T47D (cell line): ENCODE data around the gene LTV1.
"Not testable (repeated sequence)": the region's sequence is repeated elsewhere in the genome, so short reads cannot be mapped to it uniquely, and the experiment has no call there.

Experiments used
- DNase-seq, 2 experiments: peaks; one replicate each; pipeline versions ENCODE4 v3.0.0 to v3.0.0-alpha.2; 2011 to 2012; ENCODE audit warnings: low read depth in 1 of 2, low spot score in 1 of 2
- JUND ChIP-seq: IDR thresholded peaks from 2 replicates; pipeline ENCODE4 v1.6.1; 2012; ENCODE audit warnings: low read depth
- in situ Hi-C: cut with HindIII; loops from 2 replicates; pipeline ENCODE4 v1.10.0; 2016; ENCODE audit warnings: low sequenced_read_pairs, low pct_unique_long_range_greater_than_20kb

The LTV1 gene

DNA sequence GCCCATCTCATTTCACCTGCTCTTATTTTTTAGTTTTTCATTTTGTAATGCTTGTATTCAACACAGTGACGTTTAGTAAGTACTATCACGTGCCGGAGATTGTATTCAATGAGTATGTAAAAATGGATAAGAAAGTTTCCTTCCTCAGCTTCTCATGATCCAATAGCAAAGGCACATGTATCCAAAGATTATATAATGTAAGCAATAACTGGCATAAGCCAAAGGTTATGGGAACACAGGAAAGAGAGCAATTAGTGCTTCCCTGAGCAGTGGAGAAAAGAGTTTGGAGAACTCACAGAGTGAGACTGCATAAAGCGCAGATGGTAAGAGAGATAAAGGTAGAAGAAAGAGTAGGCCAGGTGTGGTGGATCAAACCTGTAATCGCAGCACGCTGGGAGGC is 21.8 kb upstream of the LTV1 start:
- TF ChIP-seq JUND: no peak
- DNase-seq: no peak
- in situ Hi-C loops: no loop called here

DNA sequence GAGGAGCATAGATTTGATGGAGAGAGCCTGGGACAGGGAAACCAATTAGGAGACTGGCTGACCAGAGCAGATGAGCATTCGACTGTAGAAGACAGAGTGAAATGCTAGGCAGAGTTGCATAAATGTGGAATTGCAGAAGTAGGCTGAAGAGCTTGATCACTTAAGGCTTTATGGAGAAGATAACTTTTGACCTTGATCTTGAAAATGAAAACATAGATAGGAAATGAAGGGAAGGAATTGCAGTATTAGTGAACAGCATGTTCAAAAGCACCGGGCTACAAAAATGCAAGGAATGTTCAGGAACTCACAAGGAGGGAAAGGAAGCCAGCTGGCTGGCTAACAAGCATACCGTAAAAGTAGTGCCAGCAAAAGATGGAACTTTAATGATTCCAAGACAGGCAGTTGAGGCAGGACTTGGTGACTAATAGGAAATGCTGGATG is 20.5 kb upstream of the LTV1 start:
- no peak for DNase-seq
- TF ChIP-seq JUND: no peak
- in situ Hi-C loops: no loop called here

DNA sequence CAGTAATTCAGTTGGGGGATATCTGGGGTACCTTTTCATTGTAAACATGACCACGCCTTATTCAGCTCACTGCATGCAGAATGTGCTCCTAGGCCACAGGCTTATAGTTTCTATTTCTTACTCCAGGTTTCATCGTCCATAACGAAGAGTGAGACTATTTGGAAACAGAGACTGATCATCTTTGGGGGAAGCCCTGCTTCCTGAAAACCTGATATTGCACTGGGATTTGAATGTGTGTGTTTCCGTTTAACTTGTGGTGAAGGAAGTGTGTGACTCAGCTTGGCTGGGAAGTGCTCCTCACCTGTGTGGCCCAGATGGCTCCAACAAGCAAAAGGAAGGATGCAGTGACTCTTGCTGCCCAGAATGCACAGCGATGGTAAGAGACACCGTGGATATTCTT is 19.6 kb upstream of the LTV1 start:
- in situ Hi-C loops: no loop called here
- no peak for TF ChIP-seq JUND
- DNase-seq: no peak

DNA sequence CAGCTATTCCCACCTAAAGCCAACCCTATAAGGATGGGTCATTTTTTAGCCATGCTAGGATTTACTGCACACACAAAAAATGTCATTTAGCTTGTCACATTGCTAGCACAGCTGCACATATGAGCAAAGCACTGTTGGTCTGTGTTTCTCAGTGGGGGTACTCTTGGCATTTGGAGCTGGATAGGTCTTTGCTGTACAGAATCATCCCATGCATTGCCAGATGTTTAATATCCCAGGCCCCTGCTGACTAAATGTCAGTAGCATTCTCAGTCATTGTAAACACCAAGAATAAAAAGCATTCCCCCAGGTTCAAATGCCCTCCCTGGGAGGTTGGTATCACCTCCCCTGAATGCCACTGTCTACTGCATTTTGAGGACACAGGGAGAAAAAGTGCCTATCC is 14.6 kb upstream of the LTV1 start:
- no peak for DNase-seq
- in situ Hi-C loops: no loop called here
- no peak for TF ChIP-seq JUND

DNA sequence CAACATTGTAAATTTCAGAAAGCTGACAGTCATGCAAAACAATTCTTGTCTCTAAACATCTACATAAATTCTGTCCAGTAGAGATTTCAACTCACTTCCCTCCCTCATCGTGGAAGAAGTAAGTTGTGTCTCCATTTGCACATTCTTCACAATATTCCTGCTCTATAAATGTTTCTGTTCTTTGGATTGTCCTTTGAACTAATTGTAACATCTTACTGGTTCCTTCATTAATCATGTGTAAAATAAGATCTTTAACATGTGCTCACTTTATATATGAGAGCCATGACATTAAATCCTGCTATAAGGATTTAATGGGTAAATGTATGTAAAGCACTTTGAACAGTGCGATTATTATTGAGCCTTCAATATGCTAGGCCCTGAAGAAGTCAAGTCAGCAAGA is 7.0 kb upstream of the LTV1 start:
- no peak for TF ChIP-seq JUND
- in situ Hi-C loops: no loop called here
- DNase-seq: no peak

DNA sequence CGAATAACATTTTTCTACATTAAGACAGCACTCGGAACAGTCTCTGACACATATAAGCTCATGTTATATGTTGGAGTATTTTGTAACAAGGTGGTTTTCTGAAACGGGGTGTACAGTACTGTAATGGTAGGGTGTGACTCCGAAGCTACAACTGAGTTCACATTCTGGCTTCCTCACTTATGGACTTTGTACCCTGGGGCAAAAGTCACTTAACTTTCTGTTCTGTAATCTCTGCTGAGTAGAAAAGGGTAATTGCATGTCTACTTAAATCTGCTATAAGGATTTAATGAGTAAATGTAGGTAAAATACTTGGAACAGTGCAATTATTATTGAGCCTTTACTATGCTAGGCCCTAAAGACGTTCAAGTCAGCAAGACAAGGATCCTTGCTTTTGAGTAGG is 4.7 kb upstream of the LTV1 start:
- in situ Hi-C loops: no loop called here
- no peak for DNase-seq
- no peak for TF ChIP-seq JUND

DNA sequence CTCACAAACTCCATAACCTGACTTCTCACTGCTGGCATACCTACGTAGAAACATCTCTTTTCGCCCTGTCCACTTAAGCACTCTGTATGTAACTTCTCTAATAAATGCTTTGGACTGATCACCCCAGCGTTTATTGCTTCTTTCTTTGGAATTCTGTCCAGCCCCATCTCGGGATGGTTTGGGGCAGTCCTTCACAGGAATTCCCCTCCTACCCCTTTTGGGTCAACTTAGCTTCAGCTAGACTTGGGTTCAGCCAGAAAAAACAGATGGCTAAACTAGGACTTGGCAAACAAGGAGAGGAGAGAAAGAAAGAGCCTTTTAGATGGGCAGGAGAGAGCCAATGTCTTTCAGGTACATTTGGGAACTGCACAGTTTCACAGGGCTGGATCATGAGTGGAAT is 3.9 kb upstream of the LTV1 start:
- no peak for DNase-seq
- in situ Hi-C loops: no loop called here
- no peak for TF ChIP-seq JUND

DNA sequence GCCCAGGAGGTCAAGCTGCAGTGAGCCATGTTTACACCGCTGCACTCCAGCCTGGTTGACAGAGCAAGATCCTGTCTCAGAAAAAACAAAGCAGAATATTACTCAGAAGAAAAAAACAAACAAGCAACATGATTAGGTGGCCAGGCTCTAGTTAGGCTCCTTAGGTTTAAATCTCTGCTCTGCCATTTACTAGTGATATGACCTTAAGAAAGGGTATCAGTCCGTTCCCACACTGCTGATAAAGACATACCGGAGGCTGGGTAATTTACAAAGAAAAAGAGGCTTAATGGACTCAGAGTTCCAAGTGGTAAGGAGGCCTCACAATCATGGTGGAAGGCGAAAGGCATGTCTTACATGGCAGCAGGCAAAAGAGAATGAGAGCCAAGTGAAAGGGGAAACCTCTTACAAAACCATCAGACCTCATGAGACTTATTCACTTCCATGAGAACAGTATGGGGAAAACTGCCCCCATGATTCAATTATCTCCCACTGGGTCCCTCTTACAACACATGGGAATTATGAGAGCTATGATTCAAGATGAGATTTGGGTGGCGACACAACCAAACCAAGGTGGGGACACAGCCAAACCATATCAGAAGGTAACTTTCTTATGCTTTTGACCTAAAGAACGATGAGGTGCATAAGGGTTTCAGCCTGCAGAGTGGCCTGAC is 2.4 kb upstream of the LTV1 start:
- no peak for DNase-seq
- in situ Hi-C loops: no loop called here
- TF ChIP-seq JUND: no peak

DNA sequence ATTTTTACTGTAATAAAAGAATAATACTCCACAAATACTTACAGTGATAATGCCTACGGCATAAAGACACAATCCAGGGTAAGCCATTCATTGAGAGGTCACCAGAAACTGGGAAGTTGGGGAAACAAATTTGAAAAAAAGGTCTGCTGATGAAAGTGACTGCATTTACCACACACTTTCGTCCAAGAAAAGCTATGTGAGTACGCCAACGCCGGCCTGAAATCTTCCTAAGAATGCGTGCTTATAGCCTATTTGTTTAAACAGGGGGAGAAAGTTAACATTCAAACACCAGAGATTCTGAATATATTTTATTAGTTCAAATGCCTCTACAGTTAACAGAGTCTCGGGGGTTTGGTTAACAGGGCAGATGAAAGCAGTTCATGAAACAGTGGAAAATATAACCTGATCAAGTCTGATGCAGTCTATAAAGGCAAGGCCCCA is 657 bp upstream of the LTV1 start:
- DNase-seq: no peak
- no peak for TF ChIP-seq JUND
- in situ Hi-C loops: no loop called here

DNA sequence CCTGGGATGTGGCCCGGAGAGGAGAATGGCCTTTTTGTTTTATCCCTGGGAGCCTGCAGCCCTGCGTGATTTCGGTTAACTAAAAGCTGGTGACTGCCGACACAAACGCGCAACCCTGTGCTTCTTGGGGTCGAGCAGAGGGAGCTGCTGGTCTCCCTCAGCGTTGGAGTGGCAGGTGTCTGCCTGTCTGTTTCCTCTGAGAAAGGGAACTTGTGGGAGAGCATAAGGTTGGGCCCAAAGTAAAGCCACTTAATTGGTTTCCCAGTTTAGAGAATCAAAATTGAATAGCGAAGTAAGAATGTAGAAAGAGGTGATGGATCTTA is 500 bp downstream of the LTV1 start:
- no peak for TF ChIP-seq JUND
- in situ Hi-C loops: no loop called here
- DNase-seq: peak in 1 of 2 experiments; percentile 1

DNA sequence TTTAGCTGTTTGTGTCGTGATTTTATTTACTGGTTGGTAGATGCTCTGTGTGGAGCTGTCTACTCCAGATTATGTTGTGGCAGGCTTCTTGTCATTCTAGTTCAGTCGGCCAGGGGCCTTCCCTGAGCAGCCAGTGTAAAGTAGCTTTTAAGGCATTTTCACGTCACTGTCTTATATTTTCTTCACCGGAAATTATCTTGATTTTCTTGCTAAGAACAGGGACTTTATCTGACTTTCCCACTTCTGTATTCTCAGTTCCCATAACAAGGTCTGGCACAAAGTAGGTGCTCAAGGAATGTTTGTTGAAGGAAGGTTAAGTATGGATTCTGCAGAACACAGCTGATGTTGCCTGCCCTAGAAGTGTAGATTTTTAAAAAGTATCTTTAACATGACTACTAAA is 868 bp downstream of the LTV1 start:
- in situ Hi-C loops: no loop called here
- no peak for DNase-seq
- TF ChIP-seq JUND: no peak

DNA sequence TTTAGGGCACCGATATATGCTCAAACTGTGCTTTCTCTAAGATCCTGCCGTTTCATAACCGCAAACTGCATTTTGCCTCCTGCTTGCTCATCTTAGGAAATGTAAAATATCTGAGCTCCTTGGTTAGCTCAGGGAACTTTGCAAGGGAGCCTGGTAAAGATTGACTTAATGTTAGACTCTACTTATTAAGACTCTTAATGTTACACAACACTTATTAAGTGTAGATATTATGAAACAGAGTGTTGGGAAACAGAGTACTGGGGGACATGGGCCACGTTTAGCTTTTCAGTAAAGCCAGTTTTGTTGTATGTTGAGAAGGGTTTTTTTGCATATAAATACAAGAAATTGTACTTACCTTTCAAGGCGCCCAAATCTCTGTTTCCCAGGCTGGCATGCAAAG is 1.9 kb downstream of the LTV1 start:
- in situ Hi-C loops: no loop called here
- TF ChIP-seq JUND: no peak
- no peak for DNase-seq

DNA sequence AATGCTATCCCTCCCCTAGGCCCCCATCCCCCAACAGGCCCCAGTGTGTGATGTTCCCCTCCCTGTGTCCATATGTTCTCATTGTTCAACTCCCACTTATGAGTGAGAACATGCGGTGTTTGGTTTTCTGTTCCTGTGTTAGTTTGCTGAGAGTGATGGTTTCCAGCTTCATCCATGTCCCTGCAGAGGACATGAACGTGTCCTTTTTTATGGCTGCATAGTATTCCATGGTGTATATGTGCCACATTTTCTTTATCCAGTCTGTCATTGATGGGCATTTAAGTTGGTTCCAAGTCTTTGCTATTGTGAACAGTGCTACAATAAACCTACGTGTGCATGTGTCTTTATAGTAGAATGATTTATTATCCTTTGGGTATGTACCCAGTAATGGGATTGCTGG is 8.6 kb downstream of the LTV1 start:
- in situ Hi-C loops, DNase-seq: not testable (repeated sequence)

DNA sequence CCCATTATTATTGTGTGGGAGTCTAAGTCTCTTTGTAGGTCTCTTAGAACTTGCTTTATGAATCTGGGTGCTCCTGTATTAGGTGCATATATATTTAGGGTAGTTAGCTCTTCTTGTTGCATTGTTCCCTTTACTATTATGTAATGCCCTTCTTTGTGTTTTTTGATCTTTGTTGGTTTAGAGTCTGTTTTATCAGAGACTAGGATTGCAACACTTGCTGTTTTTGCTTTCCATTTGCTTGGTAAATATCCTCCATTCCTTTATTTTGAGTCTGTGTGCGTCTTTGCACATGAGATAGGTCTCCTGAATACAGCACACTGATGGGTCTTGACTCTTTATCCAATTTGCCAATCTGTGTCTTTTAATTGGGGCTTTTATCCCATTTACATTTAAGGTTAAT is 11.9 kb downstream of the LTV1 start:
- in situ Hi-C loops, DNase-seq: not testable (repeated sequence)

DNA sequence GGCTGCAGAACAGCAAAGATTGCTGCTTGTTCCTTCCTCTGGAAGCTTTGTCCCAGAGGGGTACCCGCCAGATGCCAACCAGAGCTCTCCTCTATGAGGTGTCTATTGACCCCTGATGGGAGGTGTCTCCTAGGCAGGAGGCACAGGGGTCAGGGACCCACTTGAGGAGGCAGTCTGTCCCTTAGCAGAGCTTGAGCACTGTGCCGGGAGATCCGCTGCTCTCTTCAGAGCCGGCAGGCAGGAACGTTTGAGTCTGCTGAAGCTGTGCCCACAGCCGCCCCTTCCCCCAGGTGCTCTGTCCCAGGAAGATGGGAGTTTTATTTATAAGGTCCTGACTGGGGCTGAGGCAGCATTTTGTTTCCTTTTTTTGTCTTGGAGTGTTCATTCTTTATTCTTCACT is 13.6 kb downstream of the LTV1 start:
- in situ Hi-C loops, DNase-seq: not testable (repeated sequence)
